Fibroblast of skin of right biceps (primary cell): Measurements from ENCODE around the gene PTRH2.
A peak's percentile ranks its signal among the peaks of the same experiment; 100 is the strongest.

Experiments used
- DNase-seq: peaks from one replicate; pipeline ENCODE4 v3.0.0-alpha.2; 2013

PTRH2 gene

DNA sequence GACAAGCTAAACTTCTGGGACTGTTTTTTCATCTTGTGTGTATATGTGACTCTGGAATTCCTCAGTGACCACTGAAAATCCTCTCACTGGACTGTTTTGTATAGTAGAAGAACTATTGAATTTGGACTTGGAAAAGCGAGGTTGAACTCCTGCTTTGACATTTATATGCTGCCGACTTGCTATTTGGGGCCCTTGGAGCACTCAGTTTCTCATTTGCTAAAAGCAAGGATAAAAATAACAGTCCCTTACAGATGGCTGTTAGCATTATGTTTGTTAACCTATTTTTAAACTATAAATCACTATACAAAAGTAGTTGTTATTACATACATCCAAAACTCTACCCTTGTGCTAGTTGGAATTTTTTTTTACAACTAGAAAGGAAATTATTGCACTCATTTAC, 9.2 kb upstream of the PTRH2 start:
- DNase-seq, result no peak

- DNase-seq, result no peak
Observed at GRCh38 chr17:59714255-59714654, 7.0 kb upstream of the PTRH2 start.

DNA sequence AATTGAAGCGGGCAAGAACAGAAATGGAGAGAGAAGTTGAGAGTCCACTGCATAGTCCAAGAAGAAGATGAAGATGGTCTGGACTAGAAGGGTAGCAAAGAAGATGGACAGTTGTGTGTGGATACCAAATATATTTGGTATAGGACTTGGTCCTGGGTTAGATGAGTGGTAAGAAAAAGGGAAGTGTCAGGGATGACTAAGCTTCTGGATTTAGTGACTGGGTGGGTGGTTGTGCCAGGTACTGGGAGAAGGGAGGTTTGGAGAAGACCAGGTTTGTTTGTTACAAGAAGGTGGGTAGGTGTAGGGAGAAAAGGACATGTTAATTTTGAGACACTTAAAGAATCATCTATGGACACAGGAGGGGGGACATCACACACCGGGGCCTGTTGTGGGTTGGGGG, 5.6 kb upstream of the PTRH2 start:
- no peak for DNase-seq

DNA sequence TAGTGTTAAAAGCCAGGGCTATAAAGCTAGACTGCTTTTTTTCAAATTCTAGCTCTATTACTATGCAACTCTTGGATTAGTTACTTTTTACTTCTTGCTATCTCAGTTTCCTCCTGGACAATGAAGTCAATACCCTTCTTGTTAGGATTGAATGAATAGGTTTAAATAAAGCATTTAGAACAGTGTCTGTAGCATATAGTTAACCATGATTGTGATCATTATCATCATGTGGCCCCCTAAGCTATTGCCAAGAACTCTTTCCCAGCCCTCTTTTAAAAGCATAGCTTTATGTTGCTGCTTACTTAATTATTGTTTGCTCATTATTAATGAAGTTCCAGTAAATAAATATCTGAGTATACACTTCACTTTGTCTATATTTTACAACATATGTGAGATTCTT, 4.7 kb upstream of the PTRH2 start:
- no peak for DNase-seq

DNA sequence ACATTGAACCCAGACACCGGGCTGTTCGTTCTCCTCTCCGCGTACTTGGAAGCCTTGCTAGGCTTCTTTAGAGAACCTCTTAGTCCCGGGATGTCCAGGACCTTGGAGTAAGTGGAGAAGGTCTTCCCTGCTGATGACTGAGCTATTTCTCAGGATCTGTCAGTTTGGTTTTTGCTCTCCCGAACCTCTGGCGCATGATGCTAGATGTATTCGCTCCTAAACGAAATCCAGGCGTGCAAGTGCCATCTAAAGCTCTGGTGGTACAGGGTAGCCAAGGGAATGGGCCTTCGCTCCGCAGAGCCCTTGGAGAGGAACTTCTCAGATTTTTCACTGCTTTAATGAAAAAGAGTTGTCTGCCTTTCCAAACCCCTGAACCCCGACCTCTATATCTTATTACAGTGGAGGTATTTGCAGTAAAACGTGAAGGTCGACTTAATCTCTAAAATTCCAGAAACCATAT, 771 bp upstream of the PTRH2 start:
- no peak for DNase-seq

- DNase-seq, result no peak
Observed at GRCh38 chr17:59702304-59702703, 4.9 kb downstream of the PTRH2 start.

- no peak for DNase-seq
Observed at GRCh38 chr17:59699786-59700185, 7.4 kb downstream of the PTRH2 start.

- DNase-seq, result no peak
Observed at GRCh38 chr17:59699218-59699617, 8.0 kb downstream of the PTRH2 start.

GRCh38 chr17:59698143-59698542, 9.1 kb downstream of the PTRH2 start:
- DNase-seq, result no peak

DNA sequence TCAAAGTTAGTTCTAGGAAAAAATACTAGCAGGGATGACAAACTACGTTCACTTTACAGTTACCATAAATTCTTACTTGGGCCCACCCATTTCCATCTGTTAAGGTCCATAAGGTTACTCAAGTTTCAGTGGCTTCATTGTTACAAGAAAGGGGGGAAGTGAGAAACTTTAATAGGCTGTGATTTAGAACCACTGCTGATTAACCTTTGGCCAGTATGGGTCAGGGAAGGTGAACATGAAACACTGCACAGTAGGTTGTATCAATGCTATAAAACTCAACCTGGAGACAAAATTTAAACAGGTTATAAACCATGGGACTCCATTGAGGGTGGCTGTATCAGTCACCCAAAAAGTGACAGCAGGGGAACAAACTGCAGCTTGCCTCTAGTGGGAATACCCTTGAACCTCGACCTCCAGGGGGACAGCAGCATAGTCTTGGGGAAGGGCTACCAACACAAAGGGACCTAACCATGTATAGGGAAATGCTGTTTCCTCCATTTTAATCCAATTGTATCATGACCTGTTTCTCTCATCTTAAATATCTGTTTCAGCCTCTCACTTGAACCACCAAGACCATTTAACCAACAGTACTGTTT, 10.4 kb downstream of the PTRH2 start:
- no peak for DNase-seq

DNA sequence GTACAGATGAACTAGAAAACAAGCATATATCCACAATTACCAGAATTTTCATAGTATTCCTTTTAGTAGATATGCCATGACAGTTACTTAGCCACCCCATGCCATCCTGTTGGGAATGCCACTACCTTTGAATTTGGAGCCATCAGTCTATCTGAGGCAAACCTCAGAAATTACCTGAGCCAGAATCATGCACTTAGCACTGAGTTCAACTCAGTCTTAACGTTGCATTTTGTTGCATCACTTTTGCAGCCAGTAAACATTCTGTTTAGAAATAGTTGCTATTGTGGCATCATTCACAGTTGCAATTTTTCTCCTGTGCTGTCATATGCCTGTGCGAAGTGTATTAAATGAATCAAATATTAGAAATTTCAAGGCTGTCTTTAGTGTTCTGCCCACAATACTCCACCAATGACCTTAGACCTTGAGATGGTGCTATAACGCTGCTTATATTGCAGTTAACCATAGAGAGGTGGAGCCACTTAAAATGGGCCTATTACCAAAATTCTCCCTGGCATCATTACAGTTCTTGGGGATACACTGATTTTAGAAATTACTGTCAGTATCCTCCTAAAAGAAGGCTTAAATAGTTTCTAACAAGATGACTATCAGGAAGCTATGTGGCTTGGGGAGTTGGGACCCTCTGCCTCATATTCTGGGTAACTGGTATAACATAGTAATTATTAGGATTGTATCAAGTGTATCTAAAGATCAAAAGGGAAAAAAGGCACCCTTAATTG, 11.1 kb downstream of the PTRH2 start:
- no peak for DNase-seq

GRCh38 chr17:59694344-59694743, 12.9 kb downstream of the PTRH2 start:
- DNase-seq, result no peak

- no peak for DNase-seq
Observed at GRCh38 chr17:59693582-59693981, 13.6 kb downstream of the PTRH2 start.

DNA sequence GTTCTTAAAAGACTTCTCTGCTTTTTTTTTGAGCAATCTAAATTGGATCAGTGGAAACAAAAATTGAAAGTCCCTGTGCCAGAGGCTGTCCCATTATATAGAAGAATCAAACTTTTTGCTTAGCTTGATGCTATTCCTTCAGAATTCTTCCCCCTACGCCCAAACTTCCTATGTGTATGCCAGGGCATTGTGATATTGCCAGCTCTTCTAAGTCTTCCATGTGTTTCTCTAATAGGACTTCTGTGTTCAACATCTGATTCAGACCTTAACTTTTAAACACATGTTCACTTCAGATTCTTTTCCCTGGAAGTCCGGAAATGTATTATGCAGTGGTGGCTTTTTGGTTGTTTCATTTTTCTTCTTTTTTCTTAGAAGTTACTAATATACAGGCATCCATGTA, 18.7 kb downstream of the PTRH2 start:
- DNase-seq, result no peak

DNA sequence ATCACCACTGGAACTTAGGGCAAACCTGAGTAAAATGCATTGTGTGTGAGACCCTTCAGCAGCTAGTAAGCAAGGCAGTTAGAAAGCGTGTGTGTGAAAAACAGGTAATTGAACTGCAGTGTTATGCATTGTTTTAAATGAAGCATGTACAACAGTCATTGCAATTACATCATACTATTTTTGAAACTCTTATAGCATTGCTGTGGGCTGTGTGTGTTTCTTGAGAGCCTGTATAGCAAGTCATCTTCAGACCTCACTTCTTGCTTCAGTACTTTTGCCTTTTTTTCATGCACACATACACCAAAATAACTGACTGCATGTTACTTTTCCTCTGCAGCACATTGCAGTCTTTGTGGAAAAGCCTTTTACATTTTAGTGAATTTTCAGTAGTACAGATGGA, 19.2 kb downstream of the PTRH2 start:
- peak; percentile 15 for DNase-seq

GRCh38 chr17:59684967-59685366, 22.3 kb downstream of the PTRH2 start:
- DNase-seq, result no peak

DNA sequence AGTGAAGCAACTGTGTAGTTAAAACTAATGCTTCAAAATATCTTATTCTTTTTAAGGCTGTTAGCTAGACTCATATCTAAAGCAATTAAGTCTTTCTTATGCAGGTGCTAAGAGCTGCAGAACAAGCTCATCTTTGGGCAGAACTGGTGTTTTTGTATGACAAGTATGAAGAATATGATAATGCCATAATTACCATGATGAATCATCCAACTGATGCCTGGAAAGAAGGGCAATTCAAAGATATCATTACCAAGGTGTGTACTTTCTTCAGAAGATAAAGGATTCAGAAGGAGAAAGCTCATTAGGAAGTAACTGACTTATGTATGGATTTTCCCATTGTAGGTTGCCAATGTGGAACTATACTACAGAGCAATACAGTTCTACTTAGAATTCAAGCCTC, 23.9 kb downstream of the PTRH2 start:
- DNase-seq, result no peak

GRCh38 chr17:59680314-59680713, 26.9 kb downstream of the PTRH2 start:
- peak; percentile 79 for DNase-seq

DNA sequence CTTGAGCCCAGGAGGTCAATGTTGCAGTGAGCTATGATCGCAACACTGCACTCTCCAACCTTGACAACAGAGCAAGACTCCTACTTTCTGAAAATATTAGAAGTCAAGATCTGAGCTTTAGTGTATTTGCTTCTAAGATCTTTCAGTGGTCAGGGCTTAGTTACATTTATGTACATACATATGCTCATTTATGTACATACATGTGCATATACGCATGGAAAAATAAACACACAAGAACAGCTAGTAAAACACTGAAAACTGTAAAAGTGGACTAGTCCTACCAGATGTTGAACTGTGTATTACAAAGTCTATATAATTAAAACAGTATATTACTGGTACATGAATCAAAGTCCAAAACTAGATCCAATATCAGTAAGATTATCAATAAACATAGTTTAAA, 28.3 kb downstream of the PTRH2 start:
- DNase-seq, result no peak

- DNase-seq, result peak; percentile 55
Observed at GRCh38 chr17:59676716-59677115, 30.5 kb downstream of the PTRH2 start.

DNA sequence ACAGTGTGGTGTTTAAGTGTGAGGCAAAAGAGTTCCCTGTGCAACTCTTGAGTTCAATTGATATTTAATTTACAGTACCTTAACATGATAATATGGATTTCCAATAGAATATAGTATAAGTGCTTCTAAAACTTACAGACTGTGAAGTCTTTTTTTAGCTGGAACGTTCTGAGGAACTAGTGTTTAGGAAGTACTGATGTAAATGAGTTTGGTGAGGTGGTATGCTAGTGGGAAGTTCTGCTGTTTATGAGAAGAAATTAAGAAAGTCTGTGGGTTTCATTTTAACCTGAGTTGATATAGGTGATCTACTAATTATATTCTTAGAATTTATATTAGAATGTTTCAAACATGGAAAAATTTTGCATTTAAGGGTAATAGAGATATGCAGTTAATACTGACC, 32.0 kb downstream of the PTRH2 start:
- DNase-seq, result no peak

- no peak for DNase-seq
Observed at GRCh38 chr17:59671386-59671785, 35.8 kb downstream of the PTRH2 start.

DNA sequence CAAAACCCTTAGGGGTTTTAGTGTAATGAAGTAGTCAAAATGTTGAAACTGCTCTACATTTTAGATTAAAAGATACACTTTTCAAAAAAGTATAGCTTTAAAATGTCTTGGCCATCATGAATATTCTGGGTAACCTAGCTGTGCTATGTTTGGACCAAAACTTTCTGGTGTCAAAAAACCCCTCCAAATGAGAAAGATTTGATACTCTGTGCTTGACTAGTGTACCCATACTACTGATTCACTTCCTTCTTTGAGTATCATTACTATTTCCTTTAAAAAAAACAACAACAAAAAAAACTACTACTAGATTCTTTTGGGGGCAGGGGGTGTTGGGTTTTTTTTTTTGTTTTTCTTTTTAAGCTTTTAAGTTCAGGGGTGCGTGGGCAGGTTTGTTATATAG, 37.3 kb downstream of the PTRH2 start:
- DNase-seq, result no peak

DNA sequence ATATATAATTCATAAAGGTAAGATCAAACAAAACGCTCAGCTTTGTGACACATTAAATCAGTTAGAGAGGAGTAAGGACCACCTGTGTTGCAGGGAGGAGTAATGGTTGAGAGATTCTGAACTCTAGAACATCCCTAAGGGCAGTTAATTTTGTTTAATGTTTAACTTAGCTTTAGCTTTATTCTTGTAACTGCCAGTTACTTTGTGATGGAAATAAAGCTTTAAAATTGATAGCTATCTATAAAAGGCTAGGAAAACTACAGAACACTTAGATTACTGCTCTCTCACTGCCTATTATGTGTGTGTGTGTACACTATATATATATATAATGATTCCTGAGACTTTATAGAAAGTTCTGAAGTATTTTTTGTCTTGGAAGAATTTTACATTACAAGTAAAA, 37.8 kb downstream of the PTRH2 start:
- DNase-seq, result no peak

- DNase-seq, result peak; percentile 94
Observed at GRCh38 chr17:59668816-59669215, 38.4 kb downstream of the PTRH2 start.
